ENCODE measurements around the gene ABCA8. TPM values are rescaled to one million over a fixed set of nuclear protein-coding genes. Genes with fewer than 3 reads are reported as not detected.
"Not testable (repeated sequence)": the region's sequence is repeated elsewhere in the genome, so short reads cannot be mapped to it uniquely, and the experiment has no call there.

The ABCA8 gene
- total RNA-seq, 1 experiment from 2014 or later: 4.1 TPM

DNA sequence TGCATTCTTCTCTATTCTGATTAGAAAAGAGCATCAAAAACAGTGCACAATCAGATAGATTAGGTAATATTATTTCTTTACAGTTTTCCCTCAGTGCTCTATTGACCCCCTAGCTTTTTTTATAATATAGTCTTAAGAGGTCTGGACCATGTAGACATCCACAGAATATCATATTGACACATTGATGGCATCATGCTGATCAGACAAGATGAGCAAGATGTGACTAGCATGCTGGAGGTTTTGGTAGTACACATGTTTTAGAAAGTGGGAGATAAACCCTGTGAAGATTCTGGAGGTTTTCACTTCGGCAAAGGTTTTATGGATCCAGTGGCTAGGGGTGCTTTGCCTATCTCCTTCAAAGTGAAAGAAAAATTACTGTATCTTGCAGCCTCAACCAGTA lies 2.8 kb upstream of the ABCA8 start:
- H3K27ac ChIP-seq: no peak overlapping the region
- no peaks in the 10 kb centered on the region for H3K27me3 ChIP-seq (replicated peaks)
- H3K4me3 ChIP-seq: no peak overlapping the region
- H3K4me1 ChIP-seq (replicated peaks): peaks cover 9% of the 10 kb centered on the region
- no peaks in the 10 kb centered on the region for H3K36me3 ChIP-seq
- DNase-seq (ENCODE audit: low read depth in 1 of 2, low spot score in 2 of 2): no peak
- no peaks in the 10 kb centered on the region for H3K9me3 ChIP-seq (replicated peaks)

- peaks cover 9% of the 10 kb centered on the region for H3K4me1 ChIP-seq (replicated peaks)
- H3K27ac ChIP-seq: peak overlapping the region; percentile 41
- no peak overlapping the region for H3K4me3 ChIP-seq
- no peaks in the 10 kb centered on the region for H3K9me3 ChIP-seq (replicated peaks)
- H3K27me3 ChIP-seq (replicated peaks): no peaks in the 10 kb centered on the region
- H3K36me3 ChIP-seq: no peaks in the 10 kb centered on the region
- DNase-seq (ENCODE audit: low read depth in 1 of 2, low spot score in 2 of 2): peak in 1 of 2 experiments; percentile 49
Measured at GRCh38 chr17:68954146-68954896, 871 bp downstream of the ABCA8 start.

DNA sequence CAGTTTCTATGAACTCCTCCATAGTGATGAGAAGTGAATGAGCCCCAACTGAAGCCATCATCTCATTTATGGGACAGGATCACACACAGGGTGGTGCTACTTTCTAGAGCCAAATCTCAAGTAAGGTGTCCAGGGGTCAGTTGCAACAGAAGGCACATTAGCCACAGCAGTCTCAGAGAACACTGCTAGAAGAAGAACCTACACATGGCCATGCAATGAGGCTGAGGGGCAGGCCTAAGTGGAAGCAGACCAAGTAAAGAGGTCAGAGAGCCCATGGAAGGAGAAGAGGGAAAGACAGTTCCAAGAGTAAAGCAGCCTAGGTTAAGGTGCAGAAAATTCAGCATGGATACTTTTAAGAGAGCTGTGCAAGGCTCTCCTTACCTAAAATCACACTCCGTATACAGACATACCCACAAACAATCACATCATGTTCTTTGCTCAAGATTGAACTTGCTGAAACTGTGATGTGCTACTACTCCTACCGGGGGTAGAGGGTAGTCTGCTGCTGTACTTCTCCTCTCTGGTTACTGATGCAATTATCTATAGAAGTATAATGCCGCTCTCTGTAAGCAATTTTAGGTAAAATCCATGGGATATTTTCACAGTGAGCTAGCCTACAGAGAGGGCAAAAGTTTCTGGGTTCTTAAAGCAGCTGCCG lies 1.7 kb downstream of the ABCA8 start:
- no peaks in the 10 kb centered on the region for H3K36me3 ChIP-seq
- H3K4me1 ChIP-seq (replicated peaks): peaks cover 9% of the 10 kb centered on the region
- H3K27me3 ChIP-seq (replicated peaks): no peaks in the 10 kb centered on the region
- H3K4me3 ChIP-seq: no peak overlapping the region
- no peaks in the 10 kb centered on the region for H3K9me3 ChIP-seq (replicated peaks)
- no peak overlapping the region for H3K27ac ChIP-seq
- DNase-seq (ENCODE audit: low read depth in 1 of 2, low spot score in 2 of 2): no peak

DNA sequence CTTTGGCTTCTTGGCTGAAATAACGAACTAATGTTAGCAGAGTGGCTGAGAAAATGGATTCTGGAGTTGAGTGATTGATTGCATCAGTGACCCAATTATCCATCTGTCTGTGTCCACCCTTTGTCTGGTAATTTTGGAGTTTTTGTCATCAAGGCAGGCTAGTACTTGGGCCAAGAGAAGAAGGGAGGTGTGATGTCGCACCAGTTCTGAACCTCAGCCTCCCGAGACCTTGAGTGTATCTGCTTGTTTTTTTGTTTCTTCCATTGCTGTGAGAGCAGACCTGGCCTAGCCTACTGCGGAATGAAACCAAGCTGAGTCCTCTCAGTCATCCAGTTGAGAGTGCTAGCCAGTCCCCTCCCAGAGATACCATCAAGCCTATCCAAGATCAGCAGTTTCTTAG lies 4.5 kb downstream of the ABCA8 start:
- DNase-seq (ENCODE audit: low read depth in 1 of 2, low spot score in 2 of 2): no peak
- no peaks in the 10 kb centered on the region for H3K27me3 ChIP-seq (replicated peaks)

GRCh38 chr17:68947868-68948267 lies 7.3 kb downstream of the ABCA8 start:
- H3K27me3 ChIP-seq (replicated peaks); H3K27ac ChIP-seq; H3K4me3 ChIP-seq; H3K4me1 ChIP-seq (replicated peaks); DNase-seq (ENCODE audit: low read depth in 1 of 2, low spot score in 2 of 2); H3K9me3 ChIP-seq (replicated peaks); H3K36me3 ChIP-seq: not testable (repeated sequence)

More for the DNA sequence above, 4.5 kb downstream of the ABCA8 start:
- Histone ChIP-seq H3K27ac (no peak overlapping the region), H3K9me3 (replicated peaks) (no peaks in the 10 kb centered on the region), H3K4me3 (no peak overlapping the region), H3K36me3 (no peaks in the 10 kb centered on the region), H3K4me1 (replicated peaks) (peaks cover 9% of the 10 kb centered on the region)

DNA sequence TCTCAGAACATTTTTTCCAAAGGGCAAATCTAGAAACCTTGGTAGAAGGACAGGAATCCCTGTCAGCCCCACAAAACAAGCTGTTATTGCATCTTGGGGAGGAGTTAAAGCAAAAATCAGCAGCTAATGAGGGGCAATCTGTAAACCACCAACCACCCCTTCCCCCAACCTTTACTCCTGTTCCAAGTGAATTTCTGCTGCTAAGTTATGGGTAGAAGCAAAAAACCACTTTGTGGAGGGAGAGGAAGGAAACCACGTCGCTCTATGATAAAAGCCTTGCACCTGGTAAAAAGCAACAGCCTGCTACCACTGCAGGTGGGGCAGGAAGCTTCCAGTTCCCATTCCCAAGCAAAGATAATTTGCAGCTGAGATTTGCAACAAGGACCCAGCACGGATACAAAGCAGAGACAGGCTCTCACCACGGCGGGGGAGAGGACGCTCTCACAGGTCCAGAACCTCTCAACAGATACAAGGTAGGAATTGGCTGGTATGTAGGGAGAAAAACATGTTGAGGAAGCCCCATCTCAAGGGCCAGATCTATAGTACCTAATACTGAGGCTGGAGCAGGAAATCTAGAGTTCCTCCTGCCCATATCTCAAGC lies 10.7 kb downstream of the ABCA8 start:
- no peak for DNase-seq (ENCODE audit: low read depth in 1 of 2, low spot score in 2 of 2)
- H3K4me3 ChIP-seq: no peak overlapping the region
- H3K9me3 ChIP-seq (replicated peaks): no peaks in the 10 kb centered on the region
- H3K4me1 ChIP-seq (replicated peaks): no peaks in the 10 kb centered on the region
- H3K36me3 ChIP-seq: no peaks in the 10 kb centered on the region
- H3K27ac ChIP-seq: no peak overlapping the region
- no peaks in the 10 kb centered on the region for H3K27me3 ChIP-seq (replicated peaks)

DNA sequence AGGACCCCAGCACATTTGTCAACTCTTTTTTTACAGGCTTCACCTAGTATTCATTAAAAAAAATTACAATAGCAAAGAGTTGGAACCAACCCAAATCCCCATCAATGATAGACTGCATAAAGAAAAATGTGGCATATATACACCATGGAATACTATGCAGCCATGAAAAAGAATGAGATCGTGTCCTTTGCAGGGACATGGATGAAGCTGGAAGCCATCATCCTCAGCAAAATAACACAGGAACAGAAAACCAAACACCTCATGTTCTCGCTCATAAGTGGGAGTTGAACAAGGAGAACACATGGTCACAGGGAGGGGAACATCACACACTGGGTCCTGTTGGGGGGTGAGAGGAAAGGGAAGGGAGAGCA lies 11.4 kb downstream of the ABCA8 start:
- DNase-seq (ENCODE audit: low read depth in 1 of 2, low spot score in 2 of 2); H3K27me3 ChIP-seq (replicated peaks); H3K4me3 ChIP-seq; H3K9me3 ChIP-seq (replicated peaks); H3K4me1 ChIP-seq (replicated peaks); H3K27ac ChIP-seq; H3K36me3 ChIP-seq: not testable (repeated sequence)

GRCh38 chr17:68943123-68943811 lies 11.9 kb downstream of the ABCA8 start:
- no peak for DNase-seq (ENCODE audit: low read depth in 1 of 2, low spot score in 2 of 2)
- Histone ChIP-seq H3K4me3 (no peak overlapping the region), H3K9me3 (replicated peaks) (no peaks in the 10 kb centered on the region), H3K36me3 (no peaks in the 10 kb centered on the region), H3K27ac (no peak overlapping the region), H3K4me1 (replicated peaks) (no peaks in the 10 kb centered on the region), H3K27me3 (replicated peaks) (no peaks in the 10 kb centered on the region)

DNA sequence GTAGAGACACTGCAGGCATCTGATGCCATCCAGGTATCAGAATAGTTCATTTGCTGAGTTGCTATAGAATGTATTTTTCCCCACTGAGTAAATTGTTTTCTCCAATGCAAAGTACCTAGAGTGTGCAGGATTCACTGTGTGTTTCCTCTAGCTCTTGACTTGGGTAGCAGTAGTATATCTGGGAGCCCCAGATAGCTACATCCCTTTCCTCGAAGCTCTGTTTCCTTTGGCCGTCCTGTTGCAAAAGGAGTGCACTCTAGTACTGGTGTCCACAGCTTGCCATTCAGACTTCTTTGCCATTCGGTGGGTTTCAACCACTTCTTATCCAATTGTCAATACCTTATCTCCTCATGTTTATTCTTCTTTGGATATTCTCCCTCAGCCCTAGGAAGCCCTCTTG lies 12.8 kb downstream of the ABCA8 start:
- no peaks in the 10 kb centered on the region for H3K36me3 ChIP-seq
- H3K27me3 ChIP-seq (replicated peaks): no peaks in the 10 kb centered on the region
- H3K4me1 ChIP-seq (replicated peaks): no peaks in the 10 kb centered on the region
- no peak overlapping the region for H3K4me3 ChIP-seq
- H3K27ac ChIP-seq: no peak overlapping the region
- H3K9me3 ChIP-seq (replicated peaks): no peaks in the 10 kb centered on the region
- no peak for DNase-seq (ENCODE audit: low read depth in 1 of 2, low spot score in 2 of 2)

- no peaks in the 10 kb centered on the region; the same call in 1 of the 2 replicates for H3K27me3 ChIP-seq (replicated peaks)
- no peak overlapping the region for H3K4me3 ChIP-seq
- H3K4me1 ChIP-seq (replicated peaks): no peaks in the 10 kb centered on the region
- no peak for DNase-seq (ENCODE audit: low read depth in 1 of 2, low spot score in 2 of 2)
- no peaks in the 10 kb centered on the region for H3K36me3 ChIP-seq
- H3K27ac ChIP-seq: no peak overlapping the region
- no peaks in the 10 kb centered on the region for H3K9me3 ChIP-seq (replicated peaks)
Measured at GRCh38 chr17:68941761-68942160, 13.4 kb downstream of the ABCA8 start.

- no peak overlapping the region for H3K27ac ChIP-seq
- no peaks in the 10 kb centered on the region for H3K4me1 ChIP-seq (replicated peaks)
- H3K27me3 ChIP-seq (replicated peaks): peaks cover 3% of the 10 kb centered on the region; the same call in 1 of the 2 replicates
Measured at GRCh38 chr17:68939195-68939594, 16.0 kb downstream of the ABCA8 start.

GRCh38 chr17:68937890-68938514 lies 17.2 kb downstream of the ABCA8 start:
- H3K27ac ChIP-seq: no peak overlapping the region
- H3K4me3 ChIP-seq: no peak overlapping the region
- H3K4me1 ChIP-seq (replicated peaks): no peaks in the 10 kb centered on the region
- DNase-seq (ENCODE audit: low read depth in 1 of 2, low spot score in 2 of 2): no peak
- no peaks in the 10 kb centered on the region for H3K36me3 ChIP-seq
- no peaks in the 10 kb centered on the region for H3K9me3 ChIP-seq (replicated peaks)
- H3K27me3 ChIP-seq (replicated peaks): peaks cover 3% of the 10 kb centered on the region; the same call in 1 of the 2 replicates

More at GRCh38 chr17:68939195-68939594, 16.0 kb downstream of the ABCA8 start:
- no peak overlapping the region for H3K4me3 ChIP-seq
- H3K36me3 ChIP-seq: no peaks in the 10 kb centered on the region
- DNase-seq (ENCODE audit: low read depth in 1 of 2, low spot score in 2 of 2): no peak
- no peaks in the 10 kb centered on the region for H3K9me3 ChIP-seq (replicated peaks)

GRCh38 chr17:68927516-68927915 lies 27.7 kb downstream of the ABCA8 start:
- no peak for DNase-seq (ENCODE audit: low read depth in 1 of 2, low spot score in 2 of 2)
- H3K27ac ChIP-seq: no peak overlapping the region
- no peaks in the 10 kb centered on the region for H3K36me3 ChIP-seq
- H3K4me3 ChIP-seq: no peak overlapping the region
- no peaks in the 10 kb centered on the region for H3K4me1 ChIP-seq (replicated peaks)
- no peaks in the 10 kb centered on the region for H3K9me3 ChIP-seq (replicated peaks)
- no peaks in the 10 kb centered on the region for H3K27me3 ChIP-seq (replicated peaks)

Data from SJSA1 (cell line).